Bone marrow (tissue), 2 donors: ENCODE results near the gene PRDM16.

Source experiments
- DNase-seq, 2 donors: peaks; one replicate each; lab custom pipeline; 2025; lab: John Stamatoyannopoulos, UW

Gene PRDM16

DNA sequence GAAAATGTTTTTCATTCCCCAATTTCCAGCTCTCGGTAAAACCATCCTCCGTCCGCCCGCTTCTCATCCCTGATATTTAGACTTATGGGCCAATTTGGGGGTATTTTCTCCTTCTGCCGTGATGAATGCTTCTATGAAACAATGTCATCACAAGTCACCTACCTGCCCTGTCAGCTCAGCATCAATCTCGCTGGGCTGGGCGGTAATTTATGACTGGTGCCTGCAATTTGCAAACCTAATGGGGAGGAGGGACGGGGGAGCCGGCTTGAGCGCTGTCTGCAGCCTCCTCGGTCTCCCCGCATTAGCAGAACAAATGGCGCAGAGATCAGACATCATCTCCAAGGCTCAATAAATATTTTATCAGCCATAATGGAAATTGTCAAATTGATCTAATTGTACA, 72.1 kb downstream of the PRDM16 start:
- DNase-seq = no peak

DNA sequence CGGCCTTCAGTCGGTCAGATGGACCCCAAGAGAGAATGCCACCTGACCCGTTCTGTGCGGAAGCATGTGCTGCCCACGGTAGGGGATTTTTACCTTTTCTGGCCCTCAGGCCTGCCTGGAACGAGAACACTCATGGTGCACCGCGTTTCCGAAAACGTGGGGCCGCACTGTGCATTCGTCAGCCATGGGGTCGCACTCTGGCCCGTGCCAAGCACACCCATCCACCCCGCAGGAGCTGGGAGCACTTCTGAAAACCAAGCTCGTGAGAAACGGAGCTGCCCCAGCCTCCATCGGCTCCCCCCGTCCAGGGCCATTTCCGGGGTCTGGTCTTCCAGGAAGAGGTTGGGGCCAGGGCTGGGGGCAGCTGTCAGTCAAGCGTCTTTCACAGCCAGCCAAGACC, 72.8 kb downstream of the PRDM16 start:
- no peak for DNase-seq

- DNase-seq = no peak
Measured at GRCh38 chr1:3142236-3142635, 73.2 kb downstream of the PRDM16 start.

DNA sequence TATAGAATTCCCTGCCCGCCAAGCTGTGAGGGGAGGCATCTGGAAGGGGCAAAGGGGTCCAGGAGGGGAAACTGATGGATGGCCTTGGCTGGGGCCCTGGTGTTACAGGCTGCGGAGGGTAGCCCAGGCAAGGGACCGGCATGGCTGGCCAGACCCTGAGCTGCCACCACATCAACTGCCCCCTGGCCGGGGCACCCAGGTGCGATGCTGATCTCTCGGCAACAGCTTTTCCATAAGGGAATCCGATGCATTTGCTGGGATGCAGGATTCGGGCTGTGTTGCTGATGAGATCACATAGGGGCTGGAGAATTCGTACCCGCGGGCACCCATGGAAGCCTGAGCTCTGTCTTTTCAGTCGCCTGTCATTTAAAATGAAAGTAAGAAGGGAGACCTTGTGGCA, 73.7 kb downstream of the PRDM16 start:
- DNase-seq = no peak

GRCh38 chr1:3145532-3146325, 76.7 kb downstream of the PRDM16 start:
- no peak for DNase-seq

DNA sequence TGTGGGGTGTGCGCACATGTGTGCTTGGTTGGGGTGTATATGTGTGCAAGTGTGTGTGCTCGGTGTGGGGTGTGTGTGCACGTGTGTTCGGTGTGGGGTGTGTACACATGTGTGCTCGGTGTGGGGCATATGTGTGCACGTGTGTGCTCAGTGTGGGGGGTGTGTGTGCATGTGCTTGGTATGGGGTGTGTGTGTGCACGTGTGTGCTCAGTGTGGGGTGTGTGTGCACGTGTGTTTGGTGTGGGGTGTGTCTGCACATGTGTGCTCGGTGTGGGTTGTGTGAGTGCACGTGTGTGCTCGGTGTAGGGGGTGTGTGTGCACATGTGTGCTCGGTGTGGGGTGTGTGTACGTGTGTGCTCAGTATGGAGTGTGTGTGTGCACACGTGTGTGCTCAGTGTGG, 77.5 kb downstream of the PRDM16 start:
- DNase-seq = no peak

GRCh38 chr1:3146907-3147306, 77.9 kb downstream of the PRDM16 start:
- DNase-seq = no peak

GRCh38 chr1:3148171-3148570, 79.2 kb downstream of the PRDM16 start:
- DNase-seq = no peak

DNA sequence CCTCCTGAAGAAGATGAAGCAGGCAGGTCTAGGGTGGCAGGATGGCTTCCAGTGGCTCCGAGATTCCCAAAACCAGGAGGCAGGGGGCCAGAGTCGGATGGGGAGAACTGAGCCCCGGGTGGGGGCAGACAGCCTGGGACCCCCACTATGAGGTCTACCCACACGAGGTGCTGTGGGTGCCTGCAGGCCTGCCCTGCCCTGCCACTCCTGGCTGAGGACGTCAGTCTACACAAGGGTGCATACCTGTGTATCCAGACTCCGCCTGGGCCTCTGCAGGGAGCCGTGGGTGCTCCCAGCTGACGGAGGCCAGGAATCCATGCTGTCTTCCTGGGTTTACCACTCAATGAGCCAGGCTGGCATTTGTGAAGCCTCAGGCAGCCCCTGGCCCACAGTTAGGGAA, 80.3 kb downstream of the PRDM16 start:
- DNase-seq = no peak

DNA sequence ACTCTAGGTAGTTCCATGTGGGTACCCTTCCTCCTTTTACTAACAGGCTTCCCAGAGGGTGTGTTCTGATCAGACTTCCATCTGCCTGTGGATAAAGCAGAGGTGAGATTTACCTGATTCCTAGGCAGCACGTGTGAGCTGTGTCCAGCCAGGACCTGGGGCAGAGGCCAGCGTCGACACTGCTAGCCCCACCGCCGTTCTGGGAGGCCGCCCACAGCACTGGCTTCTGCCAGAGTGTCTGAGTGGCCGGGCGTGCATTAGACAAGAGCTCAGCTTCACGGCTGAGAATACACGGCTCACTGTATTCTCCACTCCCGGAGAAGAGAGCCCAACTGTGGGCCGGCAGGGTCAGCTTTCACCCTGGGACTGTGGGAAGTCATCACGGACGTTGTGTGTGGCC, 82.5 kb downstream of the PRDM16 start:
- no peak for DNase-seq

- DNase-seq = no peak
Measured at GRCh38 chr1:3152143-3152542, 83.1 kb downstream of the PRDM16 start.

DNA sequence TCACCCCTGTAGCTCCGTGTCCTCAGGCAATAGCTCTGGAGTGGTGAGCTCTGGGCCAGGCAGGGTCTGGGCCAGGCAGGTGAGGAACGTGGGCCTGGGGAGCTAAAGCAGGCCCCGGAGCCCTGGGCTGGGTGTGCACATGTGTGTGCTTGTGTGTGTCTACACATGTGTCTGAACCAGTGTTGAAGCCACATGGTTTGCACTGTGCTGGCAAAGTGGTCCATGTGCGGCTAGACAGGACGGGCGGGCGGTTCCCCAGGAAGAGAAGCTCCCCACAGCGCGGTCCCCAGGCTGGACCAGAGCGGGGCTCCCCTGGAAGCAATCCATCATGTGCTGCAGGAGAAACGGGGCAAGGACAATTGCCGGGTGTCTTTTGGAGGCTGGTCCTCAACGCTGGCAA, 84.2 kb downstream of the PRDM16 start:
- no peak for DNase-seq

DNA sequence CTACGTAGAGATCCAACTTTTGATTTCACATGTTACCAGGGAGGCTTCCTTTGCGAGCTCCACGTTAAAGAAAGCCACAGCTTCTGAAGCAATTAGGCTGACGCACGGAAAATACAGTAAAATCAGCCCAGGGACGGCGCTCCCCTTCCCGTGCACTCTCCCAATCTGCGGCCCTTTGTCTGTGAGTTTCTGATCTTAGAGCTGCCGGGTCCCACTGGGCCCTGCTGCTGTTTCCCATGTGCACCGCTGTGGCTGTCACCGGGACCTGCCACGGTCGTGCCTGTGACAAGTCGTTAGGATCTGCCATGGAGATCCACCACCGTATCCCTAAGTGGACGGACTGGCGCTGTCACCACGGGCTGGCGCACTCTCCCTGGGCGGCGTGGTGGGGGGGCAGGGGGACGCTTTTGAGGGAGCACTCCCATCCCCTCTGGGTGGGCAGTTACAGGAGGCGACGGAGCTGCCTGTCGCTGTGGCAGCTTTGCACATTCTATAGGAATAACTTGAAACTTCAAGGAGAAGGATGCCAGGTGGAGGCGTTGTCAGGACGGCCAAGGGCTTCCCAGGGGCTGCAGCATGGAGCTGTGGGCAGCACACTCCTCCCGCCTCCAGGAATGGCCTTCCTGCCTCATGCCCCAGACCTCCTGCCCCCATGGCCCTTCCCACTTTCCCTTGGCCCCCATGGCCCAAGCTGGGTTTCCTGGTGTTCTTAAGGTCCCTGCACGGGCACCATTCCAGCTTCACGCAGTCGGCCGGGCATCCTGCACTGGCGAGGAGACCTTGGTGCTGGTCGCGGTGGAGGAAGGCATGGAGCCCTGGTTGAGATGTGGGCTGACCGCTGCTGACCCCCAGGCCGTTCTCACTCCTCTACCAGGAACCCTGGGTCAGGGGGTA, 85.1 kb downstream of the PRDM16 start:
- no peak for DNase-seq

DNA sequence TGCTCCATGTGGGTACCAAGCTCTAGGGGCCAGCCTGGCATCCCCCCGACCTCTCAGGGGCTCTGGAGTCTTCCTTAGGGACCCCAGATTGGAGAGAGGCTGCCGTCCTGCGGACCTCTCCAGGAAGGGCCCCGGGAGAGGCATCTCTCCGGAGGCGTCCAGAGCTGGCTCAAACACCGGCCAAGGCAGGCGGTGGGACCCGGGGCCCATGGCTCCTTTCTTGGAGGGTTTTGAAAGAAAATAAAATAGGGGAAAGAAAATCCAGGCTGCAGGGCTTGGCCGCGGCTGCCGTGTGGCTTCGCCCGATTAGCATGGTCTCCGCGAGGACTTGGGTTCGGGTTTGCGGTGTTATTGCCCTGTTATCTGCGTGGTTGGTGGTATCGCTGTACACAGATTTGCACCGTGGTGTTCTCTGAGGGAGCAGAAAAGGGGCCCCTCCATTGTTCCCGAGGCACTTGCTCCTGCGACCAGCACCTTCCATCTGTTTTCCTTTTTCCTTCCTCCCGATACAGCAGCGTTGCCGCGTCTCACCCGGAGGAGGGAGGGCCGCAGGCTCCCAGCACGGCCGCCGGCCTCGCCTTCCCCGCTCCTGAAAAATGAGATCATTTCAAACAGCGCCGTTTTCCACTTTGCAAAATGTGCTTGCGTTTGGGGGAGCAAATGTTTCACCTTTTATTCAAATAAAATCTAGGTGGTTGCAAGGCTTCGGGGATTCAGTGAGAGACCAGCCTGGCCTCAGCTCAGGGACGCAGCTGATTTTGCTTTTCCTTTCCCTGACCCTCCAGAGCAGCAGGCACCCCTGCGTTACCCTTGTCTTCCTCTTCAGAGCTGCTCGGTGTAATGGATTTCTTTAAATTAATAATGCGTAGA, 86.3 kb downstream of the PRDM16 start:
- no peak for DNase-seq

DNA sequence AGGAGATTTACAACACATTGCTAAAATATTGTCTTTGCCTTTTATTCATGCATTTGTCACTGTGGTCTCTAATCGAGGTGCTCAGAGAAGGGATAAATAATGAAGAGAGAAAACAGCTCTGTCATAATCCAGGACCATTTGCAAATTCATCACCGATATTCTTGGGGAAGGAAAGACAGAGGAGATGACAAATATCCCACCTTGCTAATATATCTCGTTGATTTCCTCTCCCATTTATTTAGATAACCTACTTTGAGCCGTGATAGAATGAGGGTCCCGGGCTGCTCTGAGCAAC, 86.9 kb downstream of the PRDM16 start:
- DNase-seq = no peak

DNA sequence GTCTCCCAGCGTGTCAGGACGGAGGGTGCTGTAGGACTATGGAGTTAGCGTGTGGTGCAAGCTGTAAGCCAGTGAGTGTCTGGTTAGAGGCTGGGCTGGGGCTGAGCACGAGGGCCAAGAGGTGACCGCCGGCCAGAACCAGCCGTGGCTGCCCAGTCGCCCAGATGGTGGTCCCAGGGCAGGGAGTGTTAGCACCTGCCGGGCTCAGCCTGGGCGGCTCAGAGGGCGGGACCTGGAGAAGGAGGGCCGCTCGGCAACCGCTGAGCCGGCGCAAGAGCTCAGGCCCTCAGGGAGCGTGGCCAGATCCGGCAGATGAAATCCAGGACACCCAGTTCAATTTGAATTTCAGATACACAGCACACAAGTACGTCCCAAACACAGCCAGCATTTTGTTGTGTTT, 87.9 kb downstream of the PRDM16 start:
- no peak for DNase-seq

DNA sequence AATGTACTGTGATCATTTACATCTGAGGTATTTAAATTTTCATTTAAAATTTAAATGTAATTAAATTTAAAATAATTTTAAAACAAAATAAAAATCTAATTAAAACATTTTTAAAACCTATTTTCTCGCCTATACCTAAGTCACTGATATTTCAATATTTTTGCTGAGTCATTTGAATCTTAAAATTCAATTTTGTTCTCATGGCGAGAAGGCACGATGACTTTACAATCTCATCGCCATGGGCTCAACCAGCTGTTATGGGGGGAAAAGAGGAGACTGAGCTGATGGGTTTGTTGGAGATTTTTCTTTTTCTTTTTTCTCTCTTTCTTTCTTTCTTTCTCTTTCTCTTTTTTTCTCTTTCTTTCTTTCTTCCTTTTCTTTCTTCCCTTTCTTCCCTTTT, 89.3 kb downstream of the PRDM16 start:
- no peak for DNase-seq

DNA sequence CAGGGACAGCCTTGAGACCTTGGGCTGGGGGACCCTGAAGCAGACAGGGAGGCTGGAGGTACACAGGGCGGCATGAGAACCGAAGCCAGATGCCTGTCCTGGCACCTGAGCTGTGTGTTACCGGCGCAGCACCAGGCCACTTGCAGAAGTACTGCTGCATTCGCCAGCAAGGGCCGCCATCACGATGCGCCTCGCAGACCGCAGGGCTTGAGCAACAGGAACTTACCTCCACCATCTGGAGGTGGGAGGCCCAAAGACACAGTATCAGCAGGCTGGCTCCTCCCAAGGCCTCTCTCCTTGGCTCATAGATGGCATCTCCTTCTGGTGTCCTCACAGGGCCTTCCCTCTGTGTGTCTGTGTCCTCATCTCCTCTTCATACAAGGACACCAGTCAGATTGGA, 90.1 kb downstream of the PRDM16 start:
- no peak for DNase-seq

DNA sequence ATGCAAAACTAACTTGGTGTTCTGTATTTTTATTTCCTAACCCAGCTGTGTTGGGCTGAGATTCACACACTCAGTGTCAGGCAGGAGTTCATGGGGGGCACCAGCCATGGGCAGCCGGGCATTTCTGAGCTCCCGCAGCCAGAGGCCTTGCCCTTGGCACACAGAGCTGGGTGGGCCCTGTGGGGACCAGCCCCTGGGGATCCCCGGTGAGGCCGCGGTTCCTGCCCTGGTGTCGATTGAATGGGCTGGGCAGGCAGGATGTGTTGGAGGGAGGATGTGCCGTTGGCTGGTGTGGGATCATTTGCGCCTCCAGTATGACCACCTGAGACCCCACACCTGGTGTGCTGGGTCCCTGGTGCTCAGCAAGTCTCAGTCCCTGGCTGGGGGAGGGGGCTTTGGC, 91.0 kb downstream of the PRDM16 start:
- DNase-seq = no peak

DNA sequence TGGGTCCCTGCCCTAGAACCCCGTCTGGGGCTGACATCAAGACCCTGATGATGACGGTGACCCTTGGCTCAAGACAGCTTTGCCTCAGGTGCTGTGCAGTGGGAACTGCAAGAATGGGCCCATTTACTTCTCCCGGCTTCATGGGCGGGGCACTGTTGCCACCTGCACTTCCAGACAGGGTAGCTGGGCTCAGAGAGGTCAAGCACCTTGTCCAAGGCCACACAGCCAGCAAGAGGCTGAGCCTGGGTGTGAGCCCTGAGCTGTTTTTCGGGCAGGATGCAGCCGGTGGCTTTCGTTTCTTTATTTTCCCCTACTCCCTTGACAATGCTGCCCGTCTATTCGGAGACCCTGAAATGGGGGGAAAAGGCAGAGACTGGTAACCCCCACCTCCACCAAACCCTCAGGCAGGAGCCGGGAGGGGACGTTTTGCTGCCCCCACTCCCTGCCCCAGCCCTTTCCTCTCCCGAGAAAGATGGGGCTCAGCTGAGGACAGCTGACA, 91.7 kb downstream of the PRDM16 start:
- no peak for DNase-seq

GRCh38 chr1:3161176-3161840, 92.3 kb downstream of the PRDM16 start:
- DNase-seq = no peak

GRCh38 chr1:3162322-3162882, 93.4 kb downstream of the PRDM16 start:
- DNase-seq = no peak
